PC-9 (cell line): ENCODE results near the gene CUL1.

ENCODE experiments used
- CTCF ChIP-seq: fragments of 200-600 bp; sonication (generic); conservative IDR thresholded peaks from 2 replicates; pipeline ENCODE4 v1.6.1; 2017; ENCODE audit warnings: mixed run types, antibody characterized with exemption, mild to moderate bottlenecking, moderate library complexity
- EZH2 ChIP-seq: fragments of 200-600 bp; sonication (generic); IDR thresholded peaks from 2 replicates; pipeline ENCODE4 v1.8.0; 2017; ENCODE audit warnings: antibody characterized with exemption, low read depth

DNA sequence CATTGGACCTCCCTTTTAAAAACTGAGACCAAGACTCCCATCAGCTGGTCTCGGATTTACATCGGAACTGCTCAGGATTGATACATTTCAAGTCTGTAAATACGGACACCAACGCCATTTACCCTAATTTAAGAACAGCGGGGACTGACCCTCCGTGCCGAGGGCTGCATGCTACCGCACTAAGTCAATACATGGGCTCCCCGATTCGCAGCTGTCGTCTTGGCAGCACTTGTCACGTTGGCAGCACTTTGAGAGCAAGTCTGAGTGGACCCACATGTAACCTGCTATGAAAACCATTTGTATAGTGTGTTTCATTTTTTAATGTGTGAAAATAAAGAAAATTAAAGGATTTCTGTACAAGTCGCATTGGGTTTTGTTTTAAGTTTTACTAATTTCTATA lies 102.0 kb downstream of the CUL1 start:
- TF ChIP-seq CTCF = no peak
- no peak for TF ChIP-seq EZH2
